HG02870 (cell line): ENCODE measurements around the gene CAPN3.

Source experiments
- ATAC-seq: cut with Tn5 transposase; IDR thresholded peaks from one replicate; pipeline ENCODE4 v1.9.1; 2021; ENCODE audit warnings: mild to moderate bottlenecking, moderate library complexity; ENCODE audit not compliant: unreplicated experiment

Gene CAPN3

GRCh38 chr15:42449770-42450424 lies 90.6 kb downstream of the CAPN3 start:
- no peak for ATAC-seq

GRCh38 chr15:42450425-42450790 lies 91.1 kb downstream of the CAPN3 start:
- no peak for ATAC-seq

- no peak for ATAC-seq
Measured at GRCh38 chr15:42453826-42454225, 94.5 kb downstream of the CAPN3 start.

- ATAC-seq = no peak
Measured at GRCh38 chr15:42456531-42456930, 97.2 kb downstream of the CAPN3 start.

GRCh38 chr15:42456971-42457370 lies 97.7 kb downstream of the CAPN3 start:
- no peak for ATAC-seq

- no peak for ATAC-seq
Measured at GRCh38 chr15:42457445-42458442, 98.4 kb downstream of the CAPN3 start.

- ATAC-seq = no peak
Measured at GRCh38 chr15:42461261-42461660, 102.0 kb downstream of the CAPN3 start.
